ENCODE measurements around the gene NFASC.

DNA sequence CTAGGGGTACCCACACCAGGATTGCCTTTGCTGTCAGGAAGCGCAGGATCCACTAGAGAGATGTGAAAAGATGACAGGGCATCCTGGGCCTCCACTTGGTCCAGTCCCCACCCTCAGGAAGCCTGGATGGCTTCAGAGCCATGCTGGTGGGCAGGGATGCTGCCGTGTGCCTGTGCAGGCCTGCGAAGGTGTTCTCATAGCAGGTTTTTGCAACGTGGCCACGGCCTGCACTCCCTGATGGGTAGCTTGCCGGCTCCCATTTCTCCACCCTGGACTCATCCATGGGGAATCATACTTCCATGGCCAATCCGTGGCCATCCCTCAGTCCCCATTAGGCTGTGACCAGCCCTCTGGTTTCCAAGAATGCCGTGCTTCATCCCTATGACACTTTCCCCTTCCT, 138.2 kb downstream of the NFASC start:
- TF ChIP-seq EZH2 (IDR thresholded peaks at IDR 0.05; ENCODE audit: insufficient read depth, low read length) (no peak), CTCF (IDR thresholded peaks at IDR 0.05; ENCODE audit: insufficient read depth, low read depth, low read length) (no peak)

All from astrocyte (in vitro differentiated cells and primary cell).